Astrocyte (in vitro differentiated cells and primary cell): ENCODE data around the gene TCEA2. TPM values are rescaled to one million over a fixed set of nuclear protein-coding genes. Genes with fewer than 3 reads are reported as not detected.

ENCODE experiments used
- DNase-seq: peaks from one replicate; pipeline ENCODE4 v3.0.0-alpha.2; 2010; ENCODE audit warnings: low read depth
- FAIRE-seq: peaks from 2 replicates; lab custom pipeline; 2011; peaks lifted over from hg19 to GRCh38; lab: Jason Lieb, UNC
- H2AFZ ChIP-seq: 2 replicates; pipeline ENCODE4 v1.6.0; 2012; ENCODE audit warnings: low read depth, low read length, inconsistent platforms
- H3K27ac ChIP-seq: 2 replicates; pipeline ENCODE4 v1.5.1; 2011; ENCODE audit warnings: low read depth, low read length, inconsistent platforms
- H3K27me3 ChIP-seq: 2 replicates; pipeline ENCODE4 v1.6.0; 2011; ENCODE audit warnings: low read length, inconsistent platforms; ENCODE audit not compliant: insufficient read depth
- H3K36me3 ChIP-seq: 2 replicates; pipeline ENCODE4 v1.5.1; 2011; ENCODE audit warnings: low read length, inconsistent platforms; ENCODE audit not compliant: insufficient read depth
- H3K4me1 ChIP-seq: 2 replicates; pipeline ENCODE4 v1.5.1; 2011; ENCODE audit warnings: low read length, inconsistent platforms; ENCODE audit not compliant: insufficient read depth
- H3K4me2 ChIP-seq: 2 replicates; pipeline ENCODE4 v1.6.0; 2012; ENCODE audit warnings: low read length, inconsistent platforms
- H3K4me3 ChIP-seq: 2 replicates; pipeline ENCODE4 v1.5.1; 2011; ENCODE audit warnings: low read depth, mild to moderate bottlenecking, low read length, inconsistent platforms; ENCODE audit not compliant: insufficient read depth
- H3K79me2 ChIP-seq: 2 replicates; pipeline ENCODE4 v1.6.0; 2012; ENCODE audit warnings: mild to moderate bottlenecking, low read length, inconsistent platforms; ENCODE audit not compliant: insufficient read depth
- H3K9ac ChIP-seq: 2 replicates; pipeline ENCODE4 v1.6.0; 2012; ENCODE audit warnings: mild to moderate bottlenecking, low read length, inconsistent platforms
- H3K9me3 ChIP-seq: 2 replicates; pipeline ENCODE4 v1.5.1; 2012; ENCODE audit warnings: low read depth, mild to moderate bottlenecking, low read length, inconsistent platforms; ENCODE audit not compliant: insufficient read depth
- H4K20me1 ChIP-seq: 2 replicates; pipeline ENCODE4 v1.6.0; 2012; ENCODE audit warnings: low read length, inconsistent platforms; ENCODE audit not compliant: insufficient read depth
- H3K27ac Mint-ChIP-seq: one replicate; pipeline ENCODE4 v1.8.0; 2021; ENCODE audit warnings: mild to moderate bottlenecking, mixed read lengths; ENCODE audit not compliant: unreplicated experiment
- H3K27me3 Mint-ChIP-seq: one replicate; pipeline ENCODE4 v1.8.0; 2021; ENCODE audit warnings: low read depth, mixed read lengths; ENCODE audit not compliant: unreplicated experiment
- H3K36me3 Mint-ChIP-seq: one replicate; pipeline ENCODE4 v1.8.0; 2021; ENCODE audit warnings: low read depth, mixed read lengths; ENCODE audit not compliant: unreplicated experiment
- H3K4me1 Mint-ChIP-seq: one replicate; pipeline ENCODE4 v1.8.0; 2021; ENCODE audit warnings: low read depth, mixed read lengths; ENCODE audit not compliant: unreplicated experiment
- H3K4me3 Mint-ChIP-seq: one replicate; pipeline ENCODE4 v1.8.0; 2021; ENCODE audit warnings: mild to moderate bottlenecking, moderate library complexity, mixed read lengths; ENCODE audit not compliant: unreplicated experiment
- H3K9me3 Mint-ChIP-seq: one replicate; pipeline ENCODE4 v1.8.0; 2021; ENCODE audit warnings: mild to moderate bottlenecking, mixed read lengths; ENCODE audit not compliant: unreplicated experiment
- EZH2 ChIP-seq: IDR thresholded peaks from 2 replicates; pipeline ENCODE4 v1.6.1; 2012; ENCODE audit warnings: mild to moderate bottlenecking, low read length, inconsistent platforms; ENCODE audit not compliant: insufficient read depth
- total RNA-seq: library from RNA; stranded (reverse); gene quantifications from 2 replicates; pipeline ENCODE4 v1.2.1, GENCODE V29; 2021
- TF ChIP-seq, protein P1 (sequence below): IDR thresholded peaks from 2 replicates; pipeline ENCODE4 v1.5.1; 2011; ENCODE audit warnings: low read depth, mild to moderate bottlenecking, inconsistent platforms, low read length, moderate library complexity; ENCODE audit not compliant: insufficient read depth

The TCEA2 gene
- total RNA-seq, 1 donor from 2014 or later = 53.1 TPM

DNA sequence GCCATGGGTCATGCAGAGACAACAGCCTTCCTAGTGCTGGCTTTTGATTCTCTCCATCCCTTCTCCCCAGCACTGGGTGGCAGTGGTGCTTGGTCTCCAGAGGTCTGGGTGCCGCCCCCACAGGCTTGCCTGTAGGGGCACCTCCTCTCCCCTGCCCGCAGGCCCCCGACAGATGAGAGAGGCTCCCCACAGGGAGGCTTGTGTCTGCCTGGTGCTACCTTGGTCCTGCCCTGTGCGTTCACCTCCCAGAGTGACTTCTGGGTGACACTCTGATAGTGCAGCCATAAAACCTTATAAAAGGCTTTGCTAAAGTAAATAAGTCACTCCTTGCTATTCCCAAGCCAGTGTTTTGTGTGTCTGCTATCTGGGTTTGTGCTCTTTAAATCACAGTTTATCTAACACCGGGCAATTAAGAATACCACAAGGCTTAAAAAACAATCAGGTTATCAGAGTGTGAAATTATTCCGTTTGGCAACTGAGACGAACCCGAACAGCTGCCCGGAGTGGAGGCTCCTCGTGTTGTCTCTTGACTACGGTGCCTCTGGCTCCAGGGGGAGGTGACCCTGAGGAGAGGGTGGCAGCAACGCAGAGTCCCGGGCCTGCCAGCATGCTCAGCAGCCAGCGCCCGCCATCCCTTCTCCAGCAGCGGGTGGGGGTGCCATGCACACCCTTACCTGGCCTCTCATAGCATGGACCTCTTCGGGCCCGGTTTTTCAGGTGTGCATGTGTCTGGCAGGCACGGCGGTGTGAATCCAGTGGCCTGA, 32.4 kb upstream of the TCEA2 start:
- Histone ChIP-seq H3K4me1 (no peaks in the 10 kb centered on the region), H3K79me2 (no peaks in the 10 kb centered on the region), H3K9me3 (no peaks in the 10 kb centered on the region), H3K36me3 (peaks cover 5% of the 10 kb centered on the region), H3K27me3 (no peaks in the 10 kb centered on the region), H4K20me1 (peaks cover 32% of the 10 kb centered on the region), H3K9ac (no peak overlapping the region), H2AFZ (no peak overlapping the region), H3K4me3 (no peak overlapping the region), H3K4me2 (no peak overlapping the region), H3K27ac (no peak overlapping the region)
- FAIRE-seq = no peak
- H3K27me3 Mint-ChIP-seq = no peaks in the 10 kb centered on the region
- peaks cover 6% of the 10 kb centered on the region for H3K4me1 Mint-ChIP-seq
- DNase-seq = no peak
- peaks cover 33% of the 10 kb centered on the region for H3K36me3 Mint-ChIP-seq
- no peak overlapping the region for H3K27ac Mint-ChIP-seq
- H3K4me3 Mint-ChIP-seq = no peak overlapping the region
- TF ChIP-seq, protein P1, sequence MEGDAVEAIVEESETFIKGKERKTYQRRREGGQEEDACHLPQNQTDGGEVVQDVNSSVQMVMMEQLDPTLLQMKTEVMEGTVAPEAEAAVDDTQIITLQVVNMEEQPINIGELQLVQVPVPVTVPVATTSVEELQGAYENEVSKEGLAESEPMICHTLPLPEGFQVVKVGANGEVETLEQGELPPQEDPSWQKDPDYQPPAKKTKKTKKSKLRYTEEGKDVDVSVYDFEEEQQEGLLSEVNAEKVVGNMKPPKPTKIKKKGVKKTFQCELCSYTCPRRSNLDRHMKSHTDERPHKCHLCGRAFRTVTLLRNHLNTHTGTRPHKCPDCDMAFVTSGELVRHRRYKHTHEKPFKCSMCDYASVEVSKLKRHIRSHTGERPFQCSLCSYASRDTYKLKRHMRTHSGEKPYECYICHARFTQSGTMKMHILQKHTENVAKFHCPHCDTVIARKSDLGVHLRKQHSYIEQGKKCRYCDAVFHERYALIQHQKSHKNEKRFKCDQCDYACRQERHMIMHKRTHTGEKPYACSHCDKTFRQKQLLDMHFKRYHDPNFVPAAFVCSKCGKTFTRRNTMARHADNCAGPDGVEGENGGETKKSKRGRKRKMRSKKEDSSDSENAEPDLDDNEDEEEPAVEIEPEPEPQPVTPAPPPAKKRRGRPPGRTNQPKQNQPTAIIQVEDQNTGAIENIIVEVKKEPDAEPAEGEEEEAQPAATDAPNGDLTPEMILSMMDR = no peak
- no peak for TF ChIP-seq EZH2
- H3K9me3 Mint-ChIP-seq = peaks cover 2% of the 10 kb centered on the region

DNA sequence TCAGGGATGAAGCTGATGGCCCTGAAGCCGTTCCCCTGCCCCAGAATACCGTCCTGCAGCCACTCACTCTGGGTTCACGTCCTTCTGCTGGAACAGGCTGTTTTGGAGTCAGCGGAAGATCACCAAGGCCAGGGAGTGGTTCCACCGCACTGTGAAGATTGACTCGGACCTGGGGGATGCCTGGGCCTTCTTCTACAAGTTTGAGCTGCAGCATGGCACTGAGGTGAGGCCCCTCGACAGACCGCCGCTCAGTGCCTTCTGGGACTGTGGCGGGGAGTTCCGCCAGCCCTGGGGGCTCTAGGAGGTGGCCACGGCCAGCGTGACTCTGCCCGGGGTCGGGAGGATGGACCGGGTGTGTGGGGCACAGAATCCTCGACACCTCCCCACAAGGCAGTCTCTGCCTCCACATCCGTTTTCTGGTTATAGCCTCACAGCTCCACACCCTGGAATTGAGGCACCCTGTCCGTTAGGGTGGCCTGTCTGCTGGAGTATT, 31.1 kb upstream of the TCEA2 start:
- Histone ChIP-seq H3K4me1 (peaks cover 3% of the 10 kb centered on the region), H2AFZ (no peak overlapping the region), H3K79me2 (no peaks in the 10 kb centered on the region), H3K9ac (no peak overlapping the region), H3K9me3 (no peaks in the 10 kb centered on the region), H3K4me3 (no peak overlapping the region), H4K20me1 (peaks cover 42% of the 10 kb centered on the region), H3K27ac (no peak overlapping the region), H3K4me2 (no peak overlapping the region), H3K36me3 (peaks cover 2% of the 10 kb centered on the region), H3K27me3 (no peaks in the 10 kb centered on the region)
- FAIRE-seq (no peak), DNase-seq (no peak)
- Mint-ChIP-seq H3K9me3 (peaks cover 2% of the 10 kb centered on the region), H3K36me3 (peaks cover 26% of the 10 kb centered on the region), H3K4me3 (no peak overlapping the region), H3K4me1 (peaks cover 6% of the 10 kb centered on the region), H3K27ac (no peak overlapping the region), H3K27me3 (no peaks in the 10 kb centered on the region)
- TF ChIP-seq, protein P1 = no peak
- TF ChIP-seq EZH2 = no peak
